WTC11 (cell line): ENCODE data around the gene SLC36A4.

ENCODE experiments used
- E2F4 ChIP-seq: sonication (generic); formaldehyde crosslinking; IDR thresholded peaks from 2 replicates; pipeline ENCODE4 v1.8.1; 2022; ENCODE audit warnings: low read depth, mild to moderate bottlenecking, moderate library complexity, missing genetic modification reagents, borderline replicate concordance
- TEAD4 ChIP-seq: sonication (generic); formaldehyde crosslinking; IDR thresholded peaks from 2 replicates; pipeline ENCODE4 v1.8.0; 2022; ENCODE audit warnings: mild to moderate bottlenecking, missing genetic modification reagents

- TF ChIP-seq E2F4 (CRISPR knock-in tag), result no peak
- no peak for TF ChIP-seq TEAD4 (CRISPR knock-in tag)
These were observed 80.2 kb downstream of the SLC36A4 start for GRCh38 chr11:93117565-93117964.
